Mammary epithelial cell (primary cell): ENCODE measurements around the gene SEC61A2.
"Not testable (repeated sequence)": the region's sequence is repeated elsewhere in the genome, so short reads cannot be mapped to it uniquely, and the experiment has no call there.

Experiments used
- CTCF ChIP-seq, 2 donors: IDR thresholded peaks in 1 of 2; conservative IDR thresholded peaks in 1 of 2; 2 replicates each; pipeline ENCODE4 v1.5.1; 2011 to 2012; ENCODE audit warnings: inconsistent platforms in 2 of 2, low read length in 2 of 2, mild to moderate bottlenecking in 2 of 2, control low read depth in 1 of 2, low read depth in 1 of 2; ENCODE audit not compliant: insufficient read depth in 1 of 2; ENCODE audit errors: extremely low read depth in 1 of 2
- EZH2 ChIP-seq: IDR thresholded peaks from 2 replicates; pipeline ENCODE4 v1.6.1; 2012; ENCODE audit warnings: low read length, inconsistent platforms, borderline replicate concordance

- not testable (repeated sequence) for TF ChIP-seq CTCF (conservative IDR thresholded peaks at IDR 0.05 in 1 of 2, IDR thresholded peaks at IDR 0.05 in 1 of 2; ENCODE audit: extremely low read depth in 1 of 2, insufficient read depth in 1 of 2, low read depth in 1 of 2, low read length in 2 of 2); EZH2
These were observed 42.0 kb downstream of the SEC61A2 start for GRCh38 chr10:12171512-12171911.
